UCSD-AML1 (cell line): ENCODE measurements around the gene RPGRIP1.
"Not testable (repeated sequence)": the region's sequence is repeated elsewhere in the genome, so short reads cannot be mapped to it uniquely, and the experiment has no call there.

Source experiments
- DNase-seq: peaks from one replicate; lab custom pipeline; 2025; ENCODE audit not compliant: unreplicated experiment; lab: John Stamatoyannopoulos, UW

RPGRIP1 gene

GRCh38 chr14:21279783-21280182 lies at the start of gene RPGRIP1:
Gene RPGRIP1 (plus strand): TSS chr14:21280083. CDS start chr14:21287977, 7,894 bp downstream.
- DNase-seq: no peak

GRCh38 chr14:21231020-21231652 lies 48.7 kb upstream of the RPGRIP1 start:
- no peak for DNase-seq

- no peak for DNase-seq
Observed at GRCh38 chr14:21233457-21234076, 46.3 kb upstream of the RPGRIP1 start.

- DNase-seq: no peak
Observed at GRCh38 chr14:21234112-21234511, 45.8 kb upstream of the RPGRIP1 start.

- no peak for DNase-seq
Observed at GRCh38 chr14:21236948-21237797, 42.7 kb upstream of the RPGRIP1 start.

GRCh38 chr14:21238823-21239518 lies 40.9 kb upstream of the RPGRIP1 start:
- no peak for DNase-seq

- DNase-seq: no peak
Observed at GRCh38 chr14:21240417-21240816, 39.5 kb upstream of the RPGRIP1 start.

- no peak for DNase-seq
Observed at GRCh38 chr14:21241218-21241819, 38.6 kb upstream of the RPGRIP1 start.

GRCh38 chr14:21244544-21244943 lies 35.3 kb upstream of the RPGRIP1 start:
- no peak for DNase-seq

- DNase-seq: no peak
Observed at GRCh38 chr14:21245813-21246212, 34.1 kb upstream of the RPGRIP1 start.

- DNase-seq: no peak
Observed at GRCh38 chr14:21248338-21248737, 31.5 kb upstream of the RPGRIP1 start.

- no peak for DNase-seq
Observed at GRCh38 chr14:21248739-21249411, 31.0 kb upstream of the RPGRIP1 start.

- DNase-seq: no peak
Observed at GRCh38 chr14:21251215-21251614, 28.7 kb upstream of the RPGRIP1 start.

GRCh38 chr14:21252149-21252548 lies 27.7 kb upstream of the RPGRIP1 start:
- no peak for DNase-seq

- no peak for DNase-seq
Observed at GRCh38 chr14:21255385-21256101, 24.3 kb upstream of the RPGRIP1 start.

GRCh38 chr14:21256102-21256447 lies 23.8 kb upstream of the RPGRIP1 start:
- DNase-seq: not testable (repeated sequence)

- DNase-seq: no peak
Observed at GRCh38 chr14:21256539-21257393, 23.1 kb upstream of the RPGRIP1 start.

GRCh38 chr14:21257394-21257909 lies 22.4 kb upstream of the RPGRIP1 start:
- no peak for DNase-seq
